VCaP (cell line): ENCODE measurements around the gene GLRA2.
"Not testable (repeated sequence)": the region's sequence is repeated elsewhere in the genome, so short reads cannot be mapped to it uniquely, and the experiment has no call there.

Source experiments
- H3K27ac ChIP-seq: fragments of 450-650 bp; 2 replicates; pipeline ENCODE4 v1.5.1; 2017
- CTCF ChIP-seq: fragments of 450-650 bp; conservative IDR thresholded peaks from 2 replicates; pipeline ENCODE4 v1.5.1; 2017; ENCODE audit warnings: mild to moderate bottlenecking, moderate library complexity

GLRA2 gene

GRCh38 chrX:14591976-14592375 lies 62.6 kb downstream of the GLRA2 start:
- TF ChIP-seq CTCF: no peak
- no peak overlapping the region for H3K27ac ChIP-seq

- TF ChIP-seq CTCF: no peak
- no peak overlapping the region for H3K27ac ChIP-seq
Measured at GRCh38 chrX:14594521-14594920, 65.2 kb downstream of the GLRA2 start.

DNA sequence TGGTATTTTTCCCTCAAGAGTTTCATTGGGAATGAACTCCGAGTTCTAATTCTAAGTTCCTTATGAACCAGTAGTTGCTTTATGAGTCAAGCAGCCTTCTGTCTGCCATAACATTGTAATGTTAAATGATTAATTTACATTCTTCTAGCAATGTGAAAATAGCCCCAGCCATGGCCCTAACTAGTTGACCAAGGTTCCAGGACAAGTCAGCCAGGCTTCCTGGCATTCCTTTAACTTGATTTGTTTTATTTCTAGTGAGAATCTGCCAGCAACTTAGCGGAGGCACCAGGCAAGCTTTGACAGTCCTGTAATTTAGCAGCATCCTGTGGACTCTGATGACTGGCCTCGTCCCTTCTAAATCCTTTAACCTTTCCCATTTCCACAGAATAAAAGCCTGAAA lies 69.0 kb downstream of the GLRA2 start:
- no peak for TF ChIP-seq CTCF
- no peak overlapping the region for H3K27ac ChIP-seq

- TF ChIP-seq CTCF: no peak
- H3K27ac ChIP-seq: no peak overlapping the region
Measured at GRCh38 chrX:14607446-14607985, 78.2 kb downstream of the GLRA2 start.

DNA sequence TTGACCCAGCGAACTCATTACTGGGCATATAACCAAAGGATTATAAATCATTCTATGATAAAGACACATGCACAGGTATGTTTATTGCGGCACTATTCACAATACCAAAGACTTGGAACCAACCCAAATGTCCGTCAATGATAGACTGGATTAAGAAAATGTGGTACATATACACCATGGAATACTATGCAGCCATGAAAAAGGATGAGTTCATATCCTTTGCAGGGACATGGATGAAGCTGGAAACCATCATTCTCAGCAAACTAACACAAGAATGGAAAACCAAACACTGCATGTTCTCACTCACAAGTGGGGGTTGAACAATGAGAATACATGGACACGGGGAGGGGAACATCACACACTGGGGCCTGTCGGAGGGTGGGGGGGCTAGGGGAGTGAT lies 83.1 kb downstream of the GLRA2 start:
- H3K27ac ChIP-seq: not testable (repeated sequence)

- TF ChIP-seq CTCF: no peak
- H3K27ac ChIP-seq: no peak overlapping the region
Measured at GRCh38 chrX:14616301-14616700, 87.0 kb downstream of the GLRA2 start.

GRCh38 chrX:14616836-14617235 lies 87.5 kb downstream of the GLRA2 start:
- H3K27ac ChIP-seq: no peak overlapping the region
- TF ChIP-seq CTCF: no peak

DNA sequence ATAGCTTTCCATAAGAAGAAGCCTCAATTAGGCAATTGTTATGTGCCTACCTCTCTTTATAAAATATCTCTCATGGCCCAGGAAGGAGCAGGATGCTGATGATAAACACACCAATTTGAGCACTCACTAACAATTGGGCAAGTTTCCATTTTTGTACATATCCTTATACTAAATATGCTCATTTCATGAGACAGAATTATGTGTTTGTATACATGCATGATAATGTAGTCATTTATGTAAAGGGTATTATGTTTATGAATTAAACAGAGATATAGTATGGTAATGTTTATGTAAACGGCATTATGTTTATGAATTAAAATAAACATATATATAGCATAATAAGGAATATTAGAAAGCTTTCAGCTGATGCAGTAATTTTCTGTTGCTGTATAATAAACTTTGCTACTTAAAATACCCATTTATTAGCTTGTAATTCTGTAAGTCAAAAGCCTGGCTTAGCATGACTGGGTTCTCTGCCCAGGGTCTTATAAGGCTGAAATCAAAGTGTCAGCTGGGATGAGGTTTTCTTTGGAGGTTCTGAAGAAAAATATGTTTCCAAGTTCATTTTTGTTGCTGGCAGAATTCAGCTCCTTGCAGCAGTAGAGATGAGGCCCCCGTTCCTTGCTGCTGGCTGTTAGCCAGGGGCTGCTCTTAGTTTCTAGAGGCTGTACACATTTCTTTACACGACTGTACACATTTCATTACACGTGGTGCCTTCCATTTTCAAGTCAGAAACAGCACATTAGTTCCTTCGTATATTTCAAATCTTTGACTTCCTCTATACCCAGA lies 89.0 kb downstream of the GLRA2 start:
- no peak overlapping the region for H3K27ac ChIP-seq
- no peak for TF ChIP-seq CTCF
